Activated CD4-positive, alpha-beta T cell treated with anti-CD3 and anti-CD28 coated beads, Interleukin-2, Interleukin-4, amounts not matched to agents 100 ng/mL and 50 ng/mL, durations not matched to agents 16 hours and 8 hours (primary cell): ENCODE measurements around the gene OSBPL1A.
A peak's percentile ranks its signal among the peaks of the same experiment; 100 is the strongest.

Experiments
- DNase-seq: peaks from one replicate; pipeline ENCODE4 v3.0.0-alpha.2; 2020; ENCODE audit warnings: low spot score

OSBPL1A gene

DNA sequence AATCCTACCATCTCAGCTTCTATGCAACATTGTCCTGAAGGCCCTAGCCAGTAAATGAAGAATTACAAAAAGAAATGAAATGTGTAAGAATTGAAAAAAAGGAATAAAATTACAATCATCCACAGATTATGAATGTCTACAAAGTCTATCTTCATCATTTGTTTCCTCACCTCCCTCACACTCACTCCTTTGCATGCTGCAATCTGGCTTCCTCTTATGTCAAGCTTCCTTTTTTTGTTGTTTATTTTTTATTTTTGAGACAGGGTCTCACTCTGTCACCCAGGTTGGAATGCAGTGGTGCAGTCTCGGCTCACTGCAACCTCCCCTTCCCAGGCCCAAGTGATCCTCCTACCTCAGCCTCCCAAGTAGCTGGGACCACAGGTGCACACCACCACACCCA, 129.7 kb downstream of the OSBPL1A start:
- DNase-seq: no peak

DNA sequence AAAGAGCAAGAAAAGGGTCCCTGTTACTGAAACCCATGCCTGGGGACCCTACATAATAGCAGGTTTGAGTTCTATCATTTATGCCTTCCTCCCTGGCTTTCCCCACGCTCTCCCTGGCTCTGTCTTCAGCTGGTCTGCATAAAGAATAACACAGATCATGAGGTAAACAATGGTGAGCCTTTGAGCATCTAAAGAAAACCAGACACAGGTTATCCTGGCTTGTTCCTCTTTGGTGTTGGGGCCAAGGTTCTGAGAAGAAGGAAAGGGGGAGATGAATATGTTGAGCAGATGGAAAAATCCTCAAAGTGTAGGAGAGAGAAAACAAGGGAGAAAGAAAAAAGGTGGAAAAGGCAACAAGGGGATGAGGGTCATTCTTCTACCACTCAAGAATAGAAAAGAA, 131.5 kb downstream of the OSBPL1A start:
- no peak for DNase-seq

DNA sequence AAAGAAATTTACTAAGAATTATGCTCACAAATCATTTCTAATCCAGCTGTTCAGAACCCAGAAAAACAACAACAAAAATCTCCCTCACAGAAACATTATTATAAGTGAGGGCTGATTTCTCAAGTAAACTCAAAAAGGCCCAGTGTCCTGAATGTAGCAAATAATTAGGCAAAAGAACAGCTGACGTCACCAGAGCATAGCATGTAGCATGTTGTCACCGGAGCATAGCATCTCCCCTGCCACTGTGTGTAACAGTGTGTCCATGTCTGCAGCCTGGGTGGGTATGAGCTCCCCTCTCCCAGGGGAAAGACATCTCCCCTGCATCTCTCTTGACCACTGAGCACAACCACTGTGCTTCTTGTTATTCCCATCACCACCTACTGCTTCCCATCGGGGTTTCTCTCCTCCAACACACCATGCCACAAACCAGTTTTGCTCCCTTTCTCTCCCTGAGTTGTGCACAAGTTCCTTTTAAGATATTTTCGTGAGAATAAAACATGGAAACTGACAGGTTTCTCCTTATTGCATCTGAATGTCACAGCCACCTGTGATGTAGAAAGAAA, 132.0 kb downstream of the OSBPL1A start:
- DNase-seq: no peak

DNA sequence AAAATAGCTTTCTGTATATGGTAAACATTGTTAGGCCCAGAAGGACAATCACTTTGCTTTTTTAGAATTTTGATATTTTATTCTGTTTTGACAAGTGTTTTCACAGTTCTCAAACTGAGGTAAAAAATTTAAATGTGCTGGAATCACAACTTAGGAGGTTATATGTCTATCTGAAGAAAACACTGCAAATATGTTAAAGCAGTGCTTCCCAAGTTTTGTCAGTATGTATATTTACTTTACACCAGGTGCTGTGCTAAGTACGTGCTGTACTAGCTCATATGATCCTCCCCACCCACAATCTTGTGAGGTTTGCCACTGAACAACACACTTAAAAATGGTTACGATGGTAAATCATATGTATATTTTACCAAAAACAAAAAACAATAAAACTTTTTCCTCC, 134.6 kb downstream of the OSBPL1A start:
- DNase-seq: no peak

DNA sequence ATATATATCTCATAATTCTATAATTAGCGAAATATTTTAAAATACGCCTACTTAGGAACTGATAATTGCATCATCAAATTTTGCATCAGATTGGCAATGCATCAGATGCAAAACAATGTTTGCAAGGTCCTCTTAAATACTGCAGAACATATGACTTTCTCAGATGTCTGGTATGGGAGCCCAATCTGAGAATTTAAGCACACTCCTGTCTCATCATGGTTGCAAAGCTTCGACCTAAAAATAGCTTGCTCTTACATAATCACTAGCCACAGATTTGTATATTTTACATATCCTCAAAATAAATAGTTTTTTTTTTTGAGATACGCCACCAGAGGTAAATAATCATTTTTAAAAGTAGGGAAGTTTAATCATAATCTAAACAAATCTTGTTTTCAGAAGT, 135.5 kb downstream of the OSBPL1A start:
- no peak for DNase-seq

DNA sequence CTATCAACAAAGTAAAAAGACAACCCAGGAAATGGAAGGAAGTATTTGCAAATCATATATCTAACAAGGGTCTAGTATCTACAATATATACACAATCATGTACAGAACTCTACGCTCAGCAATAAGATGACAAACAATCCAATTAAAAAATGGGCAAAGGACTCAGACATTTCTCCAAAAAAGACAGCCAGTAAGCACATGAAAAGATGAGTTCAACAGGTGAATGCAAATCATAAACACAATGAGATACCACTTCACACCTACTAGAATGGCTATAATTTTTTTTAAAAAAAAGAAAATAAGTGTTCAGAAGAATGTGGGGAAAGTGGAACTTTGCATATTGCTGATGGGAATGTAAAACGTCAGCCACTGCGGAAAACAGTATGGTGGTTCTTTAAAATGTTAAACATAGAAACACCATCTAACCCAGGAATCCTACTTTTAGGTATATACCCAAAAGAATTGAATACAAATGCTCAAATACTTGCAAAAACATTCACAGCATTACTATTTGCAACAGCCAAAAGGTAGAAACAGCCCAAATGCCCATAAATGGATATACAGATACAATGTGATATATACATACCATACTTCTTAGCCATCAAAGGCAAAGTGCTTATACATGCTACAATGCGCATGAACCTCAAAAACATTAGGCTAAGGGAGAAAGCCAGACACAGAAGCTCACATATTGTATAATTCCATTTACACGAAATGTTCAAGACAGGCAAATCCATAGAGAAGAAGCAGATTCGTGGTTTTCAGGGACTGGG, 137.6 kb downstream of the OSBPL1A start:
- DNase-seq: no peak

DNA sequence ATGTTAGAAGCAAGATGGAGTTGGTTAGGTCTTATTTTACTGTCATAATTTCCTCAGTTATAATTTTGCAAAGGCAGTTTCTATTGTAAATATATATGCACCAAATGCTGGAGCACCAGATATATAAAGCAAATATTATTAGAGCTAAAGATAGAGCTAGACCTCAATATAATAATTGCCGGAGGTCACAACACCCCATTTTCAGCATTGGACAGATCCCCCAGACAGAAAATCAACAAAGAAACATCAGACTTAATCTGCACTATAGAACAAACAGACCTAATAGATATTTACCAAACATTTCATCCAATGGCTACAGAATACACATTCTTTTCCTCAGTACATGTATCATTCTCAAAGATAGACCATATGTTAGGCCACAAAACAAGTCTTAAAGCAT, 143.6 kb downstream of the OSBPL1A start:
- no peak for DNase-seq

DNA sequence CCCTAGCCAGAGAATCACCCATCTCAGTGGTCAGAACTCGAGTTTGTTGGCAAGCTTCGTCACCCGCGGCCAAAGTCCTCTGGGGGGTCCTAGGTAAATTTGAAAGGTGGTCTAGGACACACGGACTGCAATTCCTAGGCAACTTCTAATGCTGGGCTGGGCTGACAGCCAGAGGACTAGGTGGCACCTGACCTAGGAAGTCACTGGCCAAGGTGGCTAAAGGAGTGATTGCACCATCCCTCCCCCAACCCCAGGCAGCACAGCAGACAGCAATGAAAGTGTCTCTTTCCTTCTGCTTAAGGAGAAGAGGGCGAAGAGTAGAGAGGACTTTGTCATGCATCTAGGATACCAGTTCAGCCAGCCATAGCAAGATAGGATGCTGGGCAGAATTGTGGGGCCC, 147.9 kb downstream of the OSBPL1A start:
- no peak for DNase-seq

DNA sequence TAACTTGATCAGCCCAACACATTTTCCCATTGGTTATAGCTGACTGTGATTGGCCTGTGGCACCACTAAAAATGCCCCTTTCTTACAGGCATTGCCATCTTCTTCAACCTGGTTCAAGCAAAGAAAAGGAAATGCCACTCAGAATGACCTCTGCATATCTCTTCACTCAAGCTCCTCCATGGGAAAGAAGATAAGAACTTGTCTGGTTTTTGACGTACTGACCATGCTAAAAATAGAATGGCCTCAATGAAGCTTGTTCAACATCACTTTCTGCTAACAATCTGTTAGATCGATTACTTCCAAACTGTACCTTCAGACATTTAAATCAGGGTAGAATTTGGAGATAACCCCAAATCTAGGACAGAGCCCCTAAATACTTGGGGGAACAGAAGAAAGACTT, 149.3 kb downstream of the OSBPL1A start:
- no peak for DNase-seq

DNA sequence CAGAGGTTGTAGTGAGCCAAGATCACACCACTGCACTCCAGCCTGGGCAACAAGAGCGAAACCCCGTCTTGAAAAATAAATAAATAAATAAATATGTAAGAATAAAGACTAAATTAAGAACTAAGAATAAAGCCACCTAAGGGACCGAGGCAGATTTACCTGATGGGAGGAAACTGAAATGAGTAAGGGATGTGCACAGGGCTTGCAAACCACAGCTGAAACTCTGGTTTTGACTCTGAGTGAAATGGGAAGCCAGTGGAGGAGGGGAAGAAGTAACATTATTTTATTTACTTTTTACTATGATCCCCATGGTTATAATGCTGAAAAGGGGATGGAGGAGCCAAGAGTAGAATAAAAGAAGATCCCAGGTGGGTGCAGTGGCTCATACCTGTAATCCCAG, 151.5 kb downstream of the OSBPL1A start:
- DNase-seq: peak; percentile 75

DNA sequence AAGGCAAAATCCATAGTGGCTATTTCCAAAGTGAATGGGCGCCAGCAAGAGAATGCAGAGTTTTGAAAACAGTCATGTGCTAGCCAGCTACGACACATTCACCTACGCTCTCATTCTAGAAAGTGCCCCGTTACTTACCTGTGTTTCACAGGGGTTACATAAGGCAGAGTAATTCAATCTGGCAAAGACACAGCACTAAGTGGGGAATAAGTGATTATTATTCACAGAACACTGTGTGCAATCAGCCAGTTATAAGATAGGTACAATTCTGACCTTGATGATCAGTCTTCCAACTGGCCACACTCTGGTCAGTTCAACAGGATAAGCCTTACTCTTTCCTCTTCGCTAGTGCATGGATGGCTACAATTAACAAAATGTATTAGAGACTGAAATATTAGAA, 152.9 kb downstream of the OSBPL1A start:
- no peak for DNase-seq

DNA sequence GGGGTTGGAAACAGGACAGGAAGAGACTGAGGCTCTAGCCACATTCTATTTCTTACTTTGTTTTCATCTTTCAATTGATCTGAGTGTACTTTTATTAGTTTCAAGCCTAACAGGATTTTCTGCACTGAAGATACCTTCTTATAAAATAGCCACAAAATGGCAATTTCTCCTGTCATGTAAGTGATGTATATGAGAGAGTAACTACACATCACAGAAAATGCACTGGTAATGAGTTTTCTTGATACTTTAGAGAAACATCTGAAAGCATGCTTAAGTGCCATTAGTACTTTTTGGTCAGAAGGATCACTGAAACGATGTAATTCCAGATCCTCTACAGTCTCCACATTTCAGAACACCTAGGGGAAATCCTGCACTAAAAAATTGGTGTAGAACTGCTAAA, 153.9 kb downstream of the OSBPL1A start:
- DNase-seq: no peak

DNA sequence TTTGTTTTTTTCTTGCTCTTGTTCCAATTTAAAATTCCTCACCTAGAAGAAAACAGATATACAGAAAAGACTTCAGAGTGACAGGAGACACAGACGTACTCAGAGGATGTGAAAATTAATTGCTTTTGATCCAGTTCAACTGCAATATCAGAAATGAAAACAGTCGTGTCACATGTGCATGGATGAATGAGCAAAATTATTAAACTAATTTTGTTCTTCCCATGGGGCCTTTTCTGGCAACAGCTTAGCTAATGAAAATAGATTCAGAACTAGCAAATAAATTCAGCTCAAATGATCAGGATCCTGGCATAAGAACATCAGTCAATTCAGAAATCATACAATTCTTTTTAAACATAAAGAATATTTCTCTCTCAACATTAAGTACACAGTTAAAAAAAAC, 158.3 kb downstream of the OSBPL1A start:
- DNase-seq: no peak

DNA sequence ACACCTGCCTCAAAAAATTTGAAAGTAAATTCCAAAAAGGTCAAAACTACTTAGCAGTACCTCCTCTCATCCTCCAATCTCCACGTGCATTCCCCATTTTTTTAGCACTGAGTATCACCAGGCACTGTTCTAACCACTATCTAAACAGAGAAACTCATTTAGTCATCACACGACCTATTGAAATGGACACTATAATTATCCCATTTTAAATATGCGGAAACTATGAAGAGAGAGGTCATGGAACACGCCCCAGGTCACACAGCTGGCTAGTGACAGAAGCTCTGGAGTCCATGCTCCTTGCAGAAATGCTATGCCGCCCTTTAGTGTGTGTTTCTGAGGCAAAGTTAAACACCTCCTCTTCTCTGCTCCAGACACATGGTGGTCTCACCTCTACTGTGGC, 159.2 kb downstream of the OSBPL1A start:
- no peak for DNase-seq

DNA sequence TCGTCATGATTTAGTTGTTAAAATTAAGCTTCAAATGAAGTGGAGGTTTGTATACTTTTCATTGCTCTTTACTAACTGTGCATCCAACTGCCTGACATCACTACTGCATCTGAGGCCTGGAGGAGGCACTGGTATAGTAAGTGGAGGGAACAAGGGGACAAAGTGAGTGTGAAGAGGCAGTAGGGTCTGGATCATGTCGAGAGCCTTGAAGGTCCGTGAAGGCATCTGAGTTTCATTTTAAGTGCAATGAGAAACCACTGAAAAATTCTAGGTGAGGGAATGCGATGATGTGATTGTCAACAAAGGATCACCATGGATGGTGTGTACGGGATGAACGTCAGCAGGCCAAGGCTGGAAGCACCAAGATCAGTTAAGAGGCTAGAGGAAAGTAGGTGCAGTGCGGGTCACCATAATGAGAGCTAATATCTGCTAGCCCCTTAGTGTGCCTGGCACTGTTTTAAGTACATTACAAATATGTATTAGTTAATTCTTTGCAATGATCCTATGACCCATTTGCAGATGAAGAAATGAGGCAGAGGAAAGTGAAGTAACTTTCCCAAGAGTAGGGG, 162.7 kb downstream of the OSBPL1A start:
- DNase-seq: no peak

DNA sequence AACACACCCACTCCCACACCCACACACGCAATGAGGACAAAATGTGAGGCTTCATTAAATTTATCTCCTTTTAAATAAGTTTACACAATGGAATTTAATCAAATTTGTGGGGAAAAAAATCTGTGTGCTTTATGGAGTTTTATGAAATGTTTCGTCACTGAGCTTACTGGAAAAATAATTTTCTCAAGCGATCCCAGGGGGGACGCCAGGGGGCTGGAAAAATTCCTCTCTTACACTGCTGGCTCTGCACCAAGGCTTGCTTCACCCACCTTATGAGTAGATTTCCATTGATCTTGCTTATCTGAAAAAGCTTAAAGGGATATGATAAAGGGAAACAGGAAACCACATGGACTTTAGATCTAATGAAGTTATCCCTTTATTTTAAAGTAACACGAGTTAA, 163.3 kb downstream of the OSBPL1A start:
- no peak for DNase-seq

DNA sequence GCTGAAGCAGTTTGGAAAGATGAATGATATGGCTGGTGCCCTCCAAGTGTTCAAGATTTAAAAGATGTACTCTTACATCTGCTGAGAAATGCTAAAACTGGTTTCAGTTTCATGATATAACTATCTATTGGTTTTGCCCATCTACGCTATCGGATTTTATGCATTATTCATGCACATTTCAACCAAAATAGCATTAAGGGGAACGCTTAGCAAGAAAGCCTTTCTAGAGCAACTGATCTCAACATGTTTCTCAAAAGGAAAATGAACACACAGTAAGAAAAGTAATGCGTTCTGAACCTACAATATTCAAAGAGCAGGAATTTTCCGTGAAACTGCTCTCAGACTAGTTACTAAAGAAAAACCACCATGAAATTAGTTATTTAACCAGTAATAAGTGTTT, 164.8 kb downstream of the OSBPL1A start:
- DNase-seq: no peak

DNA sequence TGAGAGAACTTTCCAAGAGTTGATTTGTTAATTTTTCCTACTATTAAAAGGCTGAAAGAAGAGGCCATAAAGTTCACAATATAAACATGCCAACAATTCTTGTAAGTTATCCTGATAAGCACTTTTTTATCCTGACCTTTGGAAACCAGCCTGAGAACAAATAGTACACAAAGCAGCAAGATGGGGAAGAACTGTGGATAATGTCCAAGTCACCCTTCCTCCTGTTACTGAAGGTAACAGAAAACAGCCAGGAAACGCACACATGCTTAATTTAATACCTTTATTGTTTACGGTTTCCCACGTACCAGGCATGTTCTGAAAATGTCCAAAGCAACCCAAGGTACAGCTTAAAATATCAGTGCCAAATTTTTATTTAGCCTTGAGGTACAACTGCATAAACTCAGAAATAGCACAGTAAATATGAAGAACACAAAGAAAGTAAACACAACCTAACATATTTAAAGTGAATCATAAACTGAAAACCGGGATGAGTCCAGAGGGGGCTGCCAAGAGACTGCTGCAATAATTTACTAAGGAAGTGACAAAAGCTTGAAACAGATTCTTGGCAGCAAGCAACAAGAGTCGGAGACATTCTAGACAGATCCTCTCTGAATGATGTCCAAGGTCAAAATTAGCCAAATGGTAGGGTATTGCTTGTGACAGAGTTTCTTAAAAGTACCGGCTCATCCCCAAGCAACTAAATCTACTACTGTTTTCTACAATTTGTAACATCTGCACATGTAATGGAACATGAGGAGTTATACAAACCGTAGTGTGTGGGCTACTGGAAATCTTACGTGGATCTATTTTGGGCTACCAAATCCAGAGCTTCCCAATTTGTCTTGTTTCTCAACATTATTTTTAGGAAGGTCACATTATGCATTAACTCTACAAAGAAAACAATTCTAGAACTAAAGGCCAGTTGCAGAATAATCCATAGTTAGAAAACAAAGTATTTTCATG, 165.6 kb downstream of the OSBPL1A start:
- DNase-seq: no peak

DNA sequence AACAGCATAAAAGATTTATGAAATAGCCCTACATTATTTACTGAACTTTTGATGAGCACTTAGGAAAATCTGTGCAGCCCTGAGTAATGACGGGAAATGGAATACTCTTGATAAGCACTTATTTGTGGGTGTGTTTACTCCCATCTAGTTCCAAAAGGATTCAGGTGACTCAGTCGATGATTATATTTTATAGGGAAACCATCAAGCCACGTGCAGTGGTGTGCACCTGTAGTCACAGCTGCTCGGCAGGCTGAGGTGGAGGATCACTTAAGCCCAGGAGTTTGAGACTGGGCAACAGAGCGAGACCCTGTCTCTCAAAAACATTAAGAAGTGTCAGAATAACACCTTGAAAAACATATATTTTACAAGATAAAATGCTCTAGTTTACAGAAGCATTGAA, 166.9 kb downstream of the OSBPL1A start:
- DNase-seq: no peak

DNA sequence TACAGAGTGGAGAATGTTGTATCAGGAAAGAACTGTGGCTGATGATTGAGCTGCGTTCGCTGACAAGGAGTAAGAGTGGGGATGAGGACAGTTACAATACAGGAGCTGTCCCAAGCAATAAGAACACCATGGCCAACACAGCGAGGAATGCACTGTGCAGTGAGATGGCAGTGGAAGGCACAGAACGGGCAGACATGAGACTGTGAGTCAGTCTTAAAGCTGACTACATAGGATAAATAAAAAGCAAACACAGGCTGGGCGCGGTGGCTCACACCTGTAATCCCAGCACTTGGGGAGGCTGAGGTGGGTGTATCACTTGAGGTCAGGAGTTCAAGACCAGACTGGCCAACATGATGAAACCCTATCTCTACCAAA, 169.0 kb downstream of the OSBPL1A start:
- DNase-seq: no peak

DNA sequence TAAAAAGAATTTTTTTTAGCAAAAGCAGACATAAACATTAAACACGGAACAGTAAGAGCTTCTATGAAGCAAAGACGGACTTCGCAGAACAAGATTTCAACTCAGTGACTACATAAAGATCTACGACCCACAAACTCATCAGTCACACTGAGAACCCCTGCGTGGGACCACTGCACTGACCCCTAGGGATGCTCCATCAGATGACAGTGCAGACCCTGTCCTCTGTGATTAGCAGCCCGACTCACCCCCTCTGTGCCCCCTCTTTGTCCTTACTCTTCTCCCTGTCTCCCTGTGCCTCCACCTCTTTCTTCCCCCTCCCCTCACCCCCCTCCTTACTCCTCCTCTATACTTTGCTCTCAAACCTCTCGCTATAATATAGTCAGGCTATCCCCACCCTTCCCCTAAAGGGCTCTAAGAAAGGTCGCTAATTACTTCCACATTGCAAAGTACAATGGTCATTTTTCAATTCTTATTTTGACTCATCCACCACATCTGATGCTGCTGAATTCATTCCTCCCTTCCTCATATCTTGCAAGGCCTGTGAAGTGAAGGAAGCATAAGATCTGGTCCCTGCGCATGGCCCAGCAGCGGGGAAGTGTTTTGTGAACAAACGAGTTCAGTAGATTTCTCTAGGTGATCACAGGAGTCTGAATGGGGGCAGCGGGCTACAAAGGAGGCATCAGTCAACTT, 169.5 kb downstream of the OSBPL1A start:
- no peak for DNase-seq

DNA sequence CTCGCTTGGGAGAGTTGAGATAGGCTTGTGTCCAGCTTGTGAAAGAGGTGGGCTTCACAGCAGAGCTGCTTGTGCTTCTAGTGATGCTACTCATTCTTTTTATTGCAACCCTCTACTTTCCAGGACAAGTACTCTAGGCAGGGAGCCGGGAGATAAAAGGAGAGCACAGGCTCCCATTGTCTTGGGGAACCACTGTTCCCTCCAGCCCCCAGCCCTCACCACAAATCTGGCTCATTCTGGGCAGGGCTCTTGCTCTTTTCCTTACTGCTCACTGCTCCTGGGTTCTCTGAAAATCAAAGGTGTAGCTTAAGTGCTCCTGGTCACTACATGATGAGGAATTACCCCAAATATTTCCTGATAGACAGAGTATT, 177.3 kb downstream of the OSBPL1A start:
- DNase-seq: no peak
